DND-41 (cell line): ENCODE data around the gene GIGYF1.

Experiments
- ATAC-seq: fragments of 200-7000 bp; cut with Tn5 transposase; 3 replicates; pipeline ENCODE4 v1.9.1; 2021; ENCODE audit warnings: low read depth; ENCODE audit not compliant: insufficient read depth
- DNase-seq: peaks from one replicate; pipeline ENCODE4 v3.0.0-alpha.2; 2020
- H2AFZ ChIP-seq: 2 replicates; pipeline ENCODE4 v1.6.0; 2012; ENCODE audit warnings: low read depth, low read length
- H3K27ac ChIP-seq: 2 replicates; pipeline ENCODE4 v1.5.1; 2012; ENCODE audit warnings: low read length, inconsistent platforms
- H3K27me3 ChIP-seq: fragments of 200-600 bp; sonication (generic); 2 replicates; pipeline ENCODE4 v1.6.0; 2012; ENCODE audit warnings: low read length, mild to moderate bottlenecking, inconsistent platforms; ENCODE audit not compliant: insufficient read depth, poor library complexity
- H3K36me3 ChIP-seq: 2 replicates; pipeline ENCODE4 v1.5.1; 2012; ENCODE audit warnings: low read length, inconsistent platforms; ENCODE audit not compliant: insufficient read depth
- H3K4me1 ChIP-seq: 2 replicates; pipeline ENCODE4 v1.5.1; 2012; ENCODE audit warnings: mild to moderate bottlenecking, low read length; ENCODE audit not compliant: insufficient read depth
- H3K4me2 ChIP-seq: 2 replicates; pipeline ENCODE4 v1.6.0; 2012; ENCODE audit warnings: mild to moderate bottlenecking, moderate library complexity, low read length, inconsistent platforms; ENCODE audit not compliant: insufficient read depth
- H3K4me3 ChIP-seq, 2 experiments: fragments of 200-600 bp in 1 of 2; shearing (Covaris generic) in 1 of 2; 2 replicates each; pipeline ENCODE4 v1.5.1; 2012 to 2016; ENCODE audit warnings: inconsistent platforms in 2 of 2, low read length in 2 of 2, mild to moderate bottlenecking in 2 of 2, low read depth in 1 of 2, moderate library complexity in 1 of 2
- H3K79me2 ChIP-seq: 2 replicates; pipeline ENCODE4 v1.6.0; 2012; ENCODE audit warnings: low read length, inconsistent platforms; ENCODE audit not compliant: insufficient read depth
- H3K9ac ChIP-seq: 2 replicates; pipeline ENCODE4 v1.6.0; 2012; ENCODE audit warnings: low read depth, mild to moderate bottlenecking, inconsistent platforms, low read length, moderate library complexity
- H3K9me3 ChIP-seq: 2 replicates; pipeline ENCODE4 v1.5.1; 2012; ENCODE audit warnings: low read length, moderate library complexity, mild to moderate bottlenecking, inconsistent platforms; ENCODE audit not compliant: insufficient read depth, severe bottlenecking
- H4K20me1 ChIP-seq: 2 replicates; pipeline ENCODE4 v1.6.0; 2012; ENCODE audit warnings: low read length; ENCODE audit not compliant: insufficient read depth
- CTCF ChIP-seq: IDR thresholded peaks from 2 replicates; pipeline ENCODE4 v1.5.1; 2012; ENCODE audit warnings: borderline replicate concordance, low read length, moderate library complexity, mild to moderate bottlenecking; ENCODE audit not compliant: poor library complexity, severe bottlenecking; ENCODE audit errors: extremely low read depth
- EZH2 ChIP-seq: IDR thresholded peaks from 3 replicates; pipeline ENCODE4 v1.6.1; 2012; ENCODE audit warnings: borderline replicate concordance, low read depth, mild to moderate bottlenecking, moderate library complexity, low read length, inconsistent platforms; ENCODE audit not compliant: severe bottlenecking

Gene GIGYF1

DNA sequence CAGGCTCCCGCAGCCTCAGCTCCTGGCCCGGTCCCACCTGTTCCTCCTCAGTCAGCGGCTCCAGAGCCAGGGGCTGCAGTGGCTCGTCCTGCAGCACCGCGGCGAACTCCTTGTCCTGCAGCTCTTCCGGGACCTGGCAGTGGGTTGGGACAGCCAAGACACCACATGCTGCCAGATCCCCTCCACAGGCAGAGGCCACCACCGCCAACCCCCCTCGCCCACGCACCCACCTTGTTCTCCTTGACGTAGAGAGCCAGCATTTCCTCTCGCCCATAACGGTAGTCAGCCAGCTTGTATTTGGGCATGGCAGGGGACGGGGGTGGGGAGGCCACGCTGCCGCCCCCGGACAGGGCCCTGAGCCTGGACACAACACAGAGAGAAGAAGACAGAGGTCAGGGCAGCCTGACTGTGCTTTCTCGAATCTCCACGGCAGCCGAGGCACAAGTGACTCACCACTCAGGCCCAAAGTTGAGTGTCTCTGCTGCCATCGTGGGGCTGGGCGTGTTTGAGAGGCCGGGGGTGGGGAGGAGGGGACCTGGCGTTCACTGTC lies 6.2 kb downstream of the GIGYF1 start:
- Histone ChIP-seq H2AFZ (no peak overlapping the region), H3K4me3 (no peak overlapping the region), H3K4me1 (peaks cover 30% of the 10 kb centered on the region), H3K27ac (no peak overlapping the region), H3K27me3 (no peaks in the 10 kb centered on the region), H3K79me2 (peaks cover 53% of the 10 kb centered on the region), H3K4me2 (no peak overlapping the region), H4K20me1 (peaks cover 82% of the 10 kb centered on the region), H3K9ac (no peak overlapping the region), H3K36me3 (peaks cover 90% of the 10 kb centered on the region), H3K9me3 (no peaks in the 10 kb centered on the region)
- no peak for TF ChIP-seq CTCF
- no peak for TF ChIP-seq EZH2
- DNase-seq: no peak
- no peak for ATAC-seq

GRCh38 chr7:100687261-100687660 lies 6.8 kb downstream of the GIGYF1 start:
- H3K36me3 ChIP-seq: peaks cover 91% of the 10 kb centered on the region

DNA sequence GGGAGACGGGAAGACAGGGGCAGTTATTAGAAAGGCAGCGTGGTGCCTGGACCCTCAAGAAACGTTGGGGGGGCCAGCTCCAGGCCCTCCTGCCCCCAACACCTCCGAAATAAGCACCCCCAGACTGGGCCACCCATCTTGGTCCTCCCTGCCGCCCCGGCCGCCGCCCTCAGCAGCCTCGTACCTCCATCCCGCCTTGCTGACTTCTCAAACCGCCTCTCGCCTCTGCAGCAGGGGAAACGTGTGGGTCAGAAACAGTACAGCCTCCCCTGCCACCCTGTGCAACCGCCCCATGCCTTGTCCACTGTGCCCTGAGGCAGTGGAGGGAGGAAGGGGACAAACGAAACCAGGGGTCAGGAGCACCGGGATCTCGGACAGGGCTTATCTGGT lies 7.2 kb downstream of the GIGYF1 start:
- Histone ChIP-seq H3K4me1 (peaks cover 20% of the 10 kb centered on the region), H3K9ac (no peak overlapping the region), H4K20me1 (peaks cover 81% of the 10 kb centered on the region), H3K4me3 (no peak overlapping the region), H2AFZ (no peak overlapping the region), H3K4me2 (no peak overlapping the region), H3K9me3 (no peaks in the 10 kb centered on the region), H3K36me3 (peaks cover 92% of the 10 kb centered on the region), H3K27me3 (no peaks in the 10 kb centered on the region), H3K79me2 (peaks cover 42% of the 10 kb centered on the region), H3K27ac (no peak overlapping the region)
- DNase-seq: no peak
- ATAC-seq: no peak
- TF ChIP-seq CTCF (no peak), EZH2 (no peak)

More at GRCh38 chr7:100687261-100687660, 6.8 kb downstream of the GIGYF1 start:
- Histone ChIP-seq H3K27me3 (no peaks in the 10 kb centered on the region), H3K9ac (no peak overlapping the region), H3K4me3 (no peak overlapping the region), H2AFZ (no peak overlapping the region), H3K79me2 (peaks cover 47% of the 10 kb centered on the region), H4K20me1 (peaks cover 82% of the 10 kb centered on the region), H3K27ac (no peak overlapping the region), H3K9me3 (no peaks in the 10 kb centered on the region), H3K4me1 (peaks cover 24% of the 10 kb centered on the region), H3K4me2 (no peak overlapping the region)
- TF ChIP-seq EZH2: no peak
- TF ChIP-seq CTCF: no peak
- ATAC-seq (no peak), DNase-seq (no peak)
